Activated naive CD4-positive, alpha-beta T cell treated with anti-CD3 and anti-CD28 coated beads, Interleukin-2, amount 50 U/mL, for 24 hours (primary cell): ENCODE results near the gene MARS1.
A peak's percentile ranks its signal among the peaks of the same experiment; 100 is the strongest.
"Not testable (repeated sequence)": the region's sequence is repeated elsewhere in the genome, so short reads cannot be mapped to it uniquely, and the experiment has no call there.

Experiments
- H3K27ac Mint-ChIP-seq: one replicate; pipeline ENCODE4 v1.8.0; 2021; ENCODE audit warnings: mild to moderate bottlenecking, mixed read lengths
- H3K27me3 Mint-ChIP-seq: one replicate; pipeline ENCODE4 v1.8.0; 2021; ENCODE audit warnings: mixed read lengths
- H3K36me3 Mint-ChIP-seq: one replicate; pipeline ENCODE4 v1.8.0; 2021; ENCODE audit warnings: mixed read lengths
- H3K4me1 Mint-ChIP-seq: one replicate; pipeline ENCODE4 v1.8.0; 2021; ENCODE audit warnings: mixed read lengths
- H3K4me3 Mint-ChIP-seq: one replicate; pipeline ENCODE4 v1.8.0; 2021; ENCODE audit warnings: mild to moderate bottlenecking, mixed read lengths
- H3K9me3 Mint-ChIP-seq: one replicate; pipeline ENCODE4 v1.8.0; 2021; ENCODE audit warnings: mixed read lengths

The MARS1 gene

DNA sequence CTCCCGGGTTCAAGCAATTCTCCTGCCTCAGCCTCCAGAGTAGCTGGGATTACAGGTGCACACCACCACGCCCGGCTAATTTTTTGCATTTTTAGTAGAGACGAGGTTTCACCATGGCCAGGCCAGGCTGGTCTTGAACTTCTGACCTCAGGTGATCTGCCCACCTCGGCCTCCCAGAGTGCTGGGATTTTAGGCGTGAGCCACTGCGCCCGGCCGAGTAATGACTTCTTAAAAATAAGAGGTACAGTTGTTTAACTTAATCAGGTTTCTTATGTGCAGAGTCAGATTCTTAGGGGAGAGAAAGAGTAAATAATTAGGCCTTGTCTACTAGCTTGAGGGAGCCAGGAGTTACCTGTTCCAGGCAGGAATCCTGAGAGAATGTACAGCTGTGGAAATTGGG, 26.4 kb downstream of the MARS1 start:
- H3K36me3 Mint-ChIP-seq = peaks cover 25% of the 10 kb centered on the region
- not testable (repeated sequence) for H3K4me3 Mint-ChIP-seq
- peak overlapping the region; percentile 17 for H3K27ac Mint-ChIP-seq

GRCh38 chr12:57514720-57515407, 27.0 kb downstream of the MARS1 start:
- H3K9me3 Mint-ChIP-seq = no peaks in the 10 kb centered on the region
- peaks cover 25% of the 10 kb centered on the region for H3K36me3 Mint-ChIP-seq

More for the DNA sequence above, 26.4 kb downstream of the MARS1 start:
- H3K9me3 Mint-ChIP-seq, H3K27me3 Mint-ChIP-seq: not testable (repeated sequence)
- H3K4me1 Mint-ChIP-seq = peaks cover 34% of the 10 kb centered on the region

DNA sequence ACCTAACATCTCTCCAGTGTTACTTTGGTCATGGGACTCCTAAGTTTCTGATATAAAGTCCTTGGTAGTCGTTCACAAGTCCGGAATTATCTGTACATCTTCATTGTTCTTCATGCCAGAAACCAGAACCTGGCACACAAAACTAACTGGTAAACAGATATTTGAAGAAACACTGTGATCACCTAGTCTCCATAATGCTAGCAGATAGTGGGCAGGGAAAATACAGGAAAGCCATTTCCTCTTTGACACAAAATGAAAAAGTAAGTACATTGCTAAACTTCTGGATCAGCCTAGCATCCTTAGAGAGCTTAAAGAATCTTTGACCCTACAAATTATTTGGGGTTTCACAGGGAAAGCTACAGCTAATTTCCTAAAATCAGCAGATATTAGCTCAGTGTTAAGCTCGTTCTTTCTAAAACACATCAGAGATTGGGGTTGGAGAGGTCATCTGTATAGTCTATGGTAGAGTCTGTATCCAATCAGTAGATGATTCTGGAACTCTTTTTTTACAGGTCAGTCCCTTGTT, 27.6 kb downstream of the MARS1 start:
- Mint-ChIP-seq H3K36me3 (peaks cover 27% of the 10 kb centered on the region), H3K27ac (peak overlapping the region; percentile 62), H3K4me3 (no peak overlapping the region), H3K27me3 (no peaks in the 10 kb centered on the region), H3K4me1 (peaks cover 37% of the 10 kb centered on the region), H3K9me3 (no peaks in the 10 kb centered on the region)

More at GRCh38 chr12:57514720-57515407, 27.0 kb downstream of the MARS1 start:
- Mint-ChIP-seq H3K27me3 (no peaks in the 10 kb centered on the region), H3K4me3 (no peak overlapping the region), H3K4me1 (peaks cover 37% of the 10 kb centered on the region), H3K27ac (peak overlapping the region; percentile 62)

GRCh38 chr12:57515934-57516541, 28.2 kb downstream of the MARS1 start:
- H3K27ac Mint-ChIP-seq = peak overlapping the region; percentile 70
- no peak overlapping the region for H3K4me3 Mint-ChIP-seq
- H3K27me3 Mint-ChIP-seq = no peaks in the 10 kb centered on the region
- no peaks in the 10 kb centered on the region for H3K9me3 Mint-ChIP-seq
- H3K36me3 Mint-ChIP-seq = peaks cover 27% of the 10 kb centered on the region
- peaks cover 37% of the 10 kb centered on the region for H3K4me1 Mint-ChIP-seq

GRCh38 chr12:57516617-57517153, 28.8 kb downstream of the MARS1 start:
- no peaks in the 10 kb centered on the region for H3K27me3 Mint-ChIP-seq
- H3K27ac Mint-ChIP-seq = peak overlapping the region; percentile 53
- peak overlapping the region; percentile 2 for H3K4me3 Mint-ChIP-seq
- peaks cover 27% of the 10 kb centered on the region for H3K36me3 Mint-ChIP-seq
- H3K4me1 Mint-ChIP-seq = peaks cover 40% of the 10 kb centered on the region
- H3K9me3 Mint-ChIP-seq = no peaks in the 10 kb centered on the region

DNA sequence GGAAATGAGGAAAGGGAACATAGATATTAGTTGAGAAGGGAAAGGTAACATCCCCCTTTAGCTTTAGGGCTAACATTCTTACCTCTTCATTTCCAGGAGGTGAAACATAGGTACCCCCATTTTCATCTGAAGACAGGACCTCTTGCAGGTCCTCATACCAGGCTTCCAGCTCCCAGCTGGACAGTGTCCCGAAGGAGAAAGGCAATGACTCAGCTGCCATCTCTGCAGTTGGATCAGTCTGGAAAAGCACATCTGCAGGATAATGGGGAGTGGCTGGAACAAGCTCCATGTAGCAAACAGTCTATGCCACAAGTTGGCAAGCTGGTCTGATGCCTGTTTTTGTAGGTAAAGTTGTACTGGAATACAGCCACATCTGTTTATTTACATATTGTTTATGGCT, 29.3 kb downstream of the MARS1 start:
- peaks cover 24% of the 10 kb centered on the region for H3K36me3 Mint-ChIP-seq
- H3K4me1 Mint-ChIP-seq = peaks cover 40% of the 10 kb centered on the region
- no peaks in the 10 kb centered on the region for H3K27me3 Mint-ChIP-seq
- no peaks in the 10 kb centered on the region for H3K9me3 Mint-ChIP-seq
- peak overlapping the region; percentile 72 for H3K4me3 Mint-ChIP-seq
- peak overlapping the region; percentile 84 for H3K27ac Mint-ChIP-seq

GRCh38 chr12:57517718-57518117, 29.9 kb downstream of the MARS1 start:
- Mint-ChIP-seq H3K36me3 (peaks cover 21% of the 10 kb centered on the region), H3K27ac (peak overlapping the region; percentile 84), H3K4me1 (peaks cover 38% of the 10 kb centered on the region), H3K4me3 (peak overlapping the region; percentile 95)
- not testable (repeated sequence) for H3K9me3 Mint-ChIP-seq, H3K27me3 Mint-ChIP-seq

DNA sequence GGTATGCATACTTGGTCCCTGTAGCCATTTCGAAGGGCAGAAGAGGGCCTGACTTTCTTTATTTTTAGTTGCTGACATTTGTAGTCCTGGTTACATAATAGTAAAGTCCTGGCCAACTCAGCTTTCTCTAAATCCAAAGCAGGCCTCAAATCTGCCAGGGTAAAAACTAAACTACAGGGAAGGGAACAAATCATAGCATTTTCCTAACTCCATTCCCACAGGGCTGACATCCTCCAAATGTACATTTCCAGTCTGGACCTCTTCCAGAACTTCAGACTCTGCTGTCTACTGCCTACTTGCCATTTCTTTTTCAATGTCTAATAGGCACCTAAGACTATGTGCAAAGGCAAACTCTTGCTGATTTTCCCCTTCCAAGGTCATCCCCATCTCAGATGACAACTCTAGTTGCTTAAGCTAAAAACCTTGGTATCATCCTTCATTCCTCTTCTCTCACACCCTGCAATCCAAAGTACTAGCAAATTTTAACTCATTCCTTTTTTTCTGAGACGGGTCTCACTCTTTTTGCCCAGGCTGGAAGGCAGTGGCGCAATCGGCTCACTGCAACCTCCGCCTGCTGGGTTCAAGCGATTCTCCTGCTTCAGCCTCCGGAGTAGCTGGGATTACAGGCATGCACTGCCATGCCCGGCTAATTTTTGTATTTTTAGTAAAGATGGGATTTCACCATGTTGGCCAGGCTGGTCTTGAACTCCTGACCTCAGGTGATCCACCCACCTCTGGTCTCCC, 30.5 kb downstream of the MARS1 start:
- H3K4me1 Mint-ChIP-seq = peaks cover 41% of the 10 kb centered on the region
- peak overlapping the region; percentile 95 for H3K4me3 Mint-ChIP-seq
- H3K36me3 Mint-ChIP-seq = peaks cover 21% of the 10 kb centered on the region
- no peaks in the 10 kb centered on the region for H3K9me3 Mint-ChIP-seq
- H3K27ac Mint-ChIP-seq = peak overlapping the region; percentile 90
- no peaks in the 10 kb centered on the region for H3K27me3 Mint-ChIP-seq

GRCh38 chr12:57518920-57519795, 31.3 kb downstream of the MARS1 start:
- H3K4me3 Mint-ChIP-seq = peak overlapping the region; percentile 95
- H3K27me3 Mint-ChIP-seq = no peaks in the 10 kb centered on the region
- peak overlapping the region; percentile 98 for H3K27ac Mint-ChIP-seq
- H3K9me3 Mint-ChIP-seq = no peaks in the 10 kb centered on the region
- peaks cover 50% of the 10 kb centered on the region for H3K4me1 Mint-ChIP-seq
- H3K36me3 Mint-ChIP-seq = peaks cover 21% of the 10 kb centered on the region

- Mint-ChIP-seq H3K27me3 (no peaks in the 10 kb centered on the region), H3K4me3 (peak overlapping the region; percentile 95), H3K27ac (peak overlapping the region; percentile 98), H3K9me3 (no peaks in the 10 kb centered on the region), H3K4me1 (peaks cover 55% of the 10 kb centered on the region), H3K36me3 (peaks cover 21% of the 10 kb centered on the region)
Measured at GRCh38 chr12:57519796-57520052, 31.9 kb downstream of the MARS1 start.

DNA sequence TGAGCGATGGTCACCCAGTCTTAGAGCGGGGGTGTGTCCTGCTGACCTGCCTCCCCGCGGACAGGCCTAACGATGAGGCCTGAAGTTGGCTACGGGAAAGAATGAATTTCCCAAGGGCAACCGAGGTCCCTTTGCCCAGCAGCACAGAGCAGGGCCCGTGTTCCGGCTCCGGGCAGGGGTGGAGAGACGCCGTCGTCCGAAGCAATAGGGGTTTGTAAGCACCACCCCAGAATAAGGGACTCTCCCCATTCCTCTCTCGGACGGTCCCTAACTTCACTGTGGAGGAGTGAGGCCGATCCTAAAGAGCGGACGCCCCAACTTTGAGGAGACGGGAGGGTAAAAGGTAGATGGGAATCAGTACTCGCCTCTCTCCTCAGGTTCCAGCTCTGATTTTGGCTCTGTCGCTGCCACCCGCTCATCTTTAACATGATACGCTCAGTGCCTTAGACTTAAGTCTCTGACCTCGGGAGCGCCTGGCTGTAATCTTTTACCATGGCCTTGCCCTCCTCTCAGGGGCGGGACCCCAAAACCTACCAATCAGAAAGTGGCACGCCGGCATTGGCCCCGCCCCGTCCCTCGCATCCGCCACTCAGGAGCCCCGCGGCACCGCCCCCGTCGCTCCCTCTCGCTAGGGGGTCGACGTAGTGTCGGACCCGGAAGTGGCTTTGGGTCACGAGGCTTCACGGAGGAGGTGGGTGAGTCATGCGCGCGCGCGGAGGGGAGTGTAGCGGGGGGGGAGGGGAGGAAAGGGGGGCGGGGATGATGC, 32.4 kb downstream of the MARS1 start, which contains the start of gene DDIT3:
TSS of gene DDIT3 (minus strand) at position 462 of the 766 bp plus-strand sequence. CDS start 3,108 bp downstream, outside the sequence.
- peaks cover 60% of the 10 kb centered on the region for H3K4me1 Mint-ChIP-seq
- H3K27ac Mint-ChIP-seq = peak within 1 kb of the TSS; percentile 98
- H3K4me3 Mint-ChIP-seq = peak within 1 kb of the TSS; percentile 95
- no peaks in the 10 kb centered on the region for H3K27me3 Mint-ChIP-seq
- H3K36me3 Mint-ChIP-seq = peaks cover 21% of the 10 kb centered on the region
- no peaks in the 10 kb centered on the region for H3K9me3 Mint-ChIP-seq

DNA sequence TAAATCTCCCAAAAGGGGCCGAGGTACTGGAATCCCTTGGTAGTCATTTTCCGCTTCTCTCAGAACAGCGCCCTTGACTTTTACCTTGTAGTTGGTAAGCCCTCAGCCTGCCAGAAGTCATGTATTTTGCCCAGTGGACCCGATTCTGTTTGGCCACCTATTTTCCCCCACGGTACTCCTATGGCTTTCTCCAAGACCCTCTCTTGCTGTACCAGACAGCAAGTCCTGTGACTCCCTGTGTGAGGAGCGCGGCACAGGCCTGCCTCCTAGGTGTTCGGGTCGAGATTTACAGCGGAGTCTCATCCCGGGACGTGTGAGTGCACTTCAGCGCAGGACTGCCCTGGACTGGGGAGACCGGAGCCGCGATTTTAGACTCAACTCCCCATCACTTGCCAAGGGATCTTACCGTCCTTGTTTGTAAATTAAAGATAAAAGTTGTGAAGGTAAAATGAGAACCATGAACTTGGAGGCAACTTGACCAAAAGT, 33.7 kb downstream of the MARS1 start:
- Mint-ChIP-seq H3K36me3 (peaks cover 16% of the 10 kb centered on the region), H3K4me3 (peak overlapping the region; percentile 91), H3K27ac (peak overlapping the region; percentile 98), H3K27me3 (no peaks in the 10 kb centered on the region), H3K9me3 (no peaks in the 10 kb centered on the region), H3K4me1 (peaks cover 61% of the 10 kb centered on the region)

- peak within 1 kb of the TSS; percentile 91 for H3K4me3 Mint-ChIP-seq
- no peaks in the 10 kb centered on the region for H3K9me3 Mint-ChIP-seq
- peaks cover 54% of the 10 kb centered on the region for H3K4me1 Mint-ChIP-seq
- H3K27ac Mint-ChIP-seq = peak within 1 kb of the TSS; percentile 98
- H3K27me3 Mint-ChIP-seq = no peaks in the 10 kb centered on the region
- peaks cover 16% of the 10 kb centered on the region for H3K36me3 Mint-ChIP-seq
Measured at GRCh38 chr12:57522011-57522886, 34.4 kb downstream of the MARS1 start, which contains the start of gene MBD6. MBD6 (plus strand) TSS chr12:57522824; CDS start chr12:57524304, 1,480 bp downstream.
